Ovary (tissue), 9 donors: ENCODE measurements around the gene NHS. TPM values are rescaled to one million over a fixed set of nuclear protein-coding genes. Genes with fewer than 3 reads are reported as not detected.
A peak's percentile ranks its signal among the peaks of the same experiment; 100 is the strongest.

Source experiments
- DNase-seq, 5 donors: peaks; one replicate each; pipeline ENCODE4 v3.0.0-alpha.2; 2019 to 2020
- H3K27ac ChIP-seq, 2 donors: fragments of 200-600 bp; one replicate each; pipeline versions ENCODE4 v1.5.1 to v1.8.0; 2019 to 2022
- H3K27me3 ChIP-seq: fragments of 200-600 bp; one replicate; pipeline ENCODE4 v1.8.0; 2022
- H3K36me3 ChIP-seq: fragments of 200-600 bp; sonication (generic); one replicate; pipeline ENCODE4 v1.5.1; 2019
- H3K4me1 ChIP-seq: one replicate; pipeline ENCODE4 v1.8.1; 2013; ENCODE audit warnings: mild to moderate bottlenecking, moderate library complexity; ENCODE audit not compliant: insufficient read depth
- H3K4me3 ChIP-seq: fragments of 200-600 bp; sonication (generic); one replicate; pipeline ENCODE4 v1.5.1; 2017
- H3K9me3 ChIP-seq, 2 donors: fragments of 200-600 bp in 1 of 2; sonication (generic) in 1 of 2; one replicate each; pipeline versions ENCODE4 v1.5.1 to v1.8.1; 2013 to 2019; ENCODE audit warnings: mild to moderate bottlenecking in 1 of 2, moderate library complexity in 1 of 2
- EP300 ChIP-seq: sonication (generic); formaldehyde crosslinking; IDR thresholded peaks from one replicate; pipeline ENCODE4 v1.6.1; 2017; ENCODE audit warnings: antibody characterized with exemption
- POLR2A ChIP-seq: fragments of 450-650 bp; IDR thresholded peaks from one replicate; pipeline ENCODE4 v1.6.1; 2017; ENCODE audit warnings: antibody characterized with exemption, mild to moderate bottlenecking, moderate library complexity
- WGBS, 3 donors: extraction: QIAGEN DNeasy Blood & Tissue Kit in 1 of 3; methylation state at CpG; one replicate each; pipeline versions ENCODE4 v1.1.5 to v1.1.7; 2013 to 2017; 5-methylcytosine and 5-hydroxymethylcytosine counted together
- intact Hi-C, 4 donors: fragments of 100-400 bp; cut with DNase I; formaldehyde crosslinking; loops; one replicate each; pipeline versions ENCODE4 v1.11.0 to v1.15.1; 2022 to 2023
- polyA plus RNA-seq, 2 donors: library from polyadenylated mRNA; stranded (reverse); fragments of 200-250 nt in 1 of 2; fragments of 350-450 nt in 1 of 2; fragmentation: Illumina TruSeq in 1 of 2; extraction: RNeasy Lipid Tissue Mini Kit (QIAGEN cat#74804) in 1 of 2; gene quantifications; one replicate each; pipeline ENCODE4 v1.2.3, GENCODE V29; 2013 to 2014
- total RNA-seq, 7 donors: library from RNA; depleted of rRNA in 2 of 7; stranded (reverse); fragments of >200 nt in 2 of 7; fragmentation: NEBNext Ultra II Directional in 3 of 7; extraction: Animal tissue kit (Norgen Biotek cat#: 25700) in 3 of 7; gene quantifications; one replicate each; pipeline versions ENCODE4 v1.1.0 to v1.2.4, GENCODE V29; 2016 to 2023
- TF ChIP-seq, protein P1 (sequence below), 3 donors: fragments of 450-650 bp in 2 of 3; fragments of 200-600 bp in 1 of 3; IDR thresholded peaks; one replicate each; pipeline versions ENCODE4 v1.5.1 to v1.8.0; 2016 to 2022; ENCODE audit warnings: antibody characterized with exemption in 3 of 3, mild to moderate bottlenecking in 1 of 3
- donor health status: DM: no; HTN: no; CAD: no; lungs with moderate emphysema.
- donor health status: DM: no; HTN: no; CAD: no.
- donor health status: Bipolar disorder and iron deficiency.
- donor health status: DM: yes; HTN: yes; CAD: no.
- donor health status: DM: no; HTN: no; CAD: no.
- donor health status: DM: yes; HTN: yes; CAD: no.

The NHS gene
- total and polyA plus RNA-seq, 9 donors: 2.3 to 9.5 (median 6.7) TPM

GRCh38 chrX:17596546-17597205 lies 221.7 kb downstream of the NHS start:
- Histone ChIP-seq H3K27me3 (no peaks in the 10 kb centered on the region), H3K4me1 (peaks cover 7% of the 10 kb centered on the region), H3K4me3 (no peak overlapping the region), H3K9me3 (no peaks in the 10 kb centered on the region), H3K36me3 (no peaks in the 10 kb centered on the region), H3K27ac (no peak overlapping the region)
- WGBS, 3 donors: 72 to 79% (median 73%) methylated on average over 9 of the region's 9 CpGs
- intact Hi-C loops: loop anchor here in 1 of 4 donors (5.0 to 10.0 kb wide), 3 partner anchors 222 to 352 kb away; partner anchors contain the start of gene NHS
- TF ChIP-seq, protein P1, sequence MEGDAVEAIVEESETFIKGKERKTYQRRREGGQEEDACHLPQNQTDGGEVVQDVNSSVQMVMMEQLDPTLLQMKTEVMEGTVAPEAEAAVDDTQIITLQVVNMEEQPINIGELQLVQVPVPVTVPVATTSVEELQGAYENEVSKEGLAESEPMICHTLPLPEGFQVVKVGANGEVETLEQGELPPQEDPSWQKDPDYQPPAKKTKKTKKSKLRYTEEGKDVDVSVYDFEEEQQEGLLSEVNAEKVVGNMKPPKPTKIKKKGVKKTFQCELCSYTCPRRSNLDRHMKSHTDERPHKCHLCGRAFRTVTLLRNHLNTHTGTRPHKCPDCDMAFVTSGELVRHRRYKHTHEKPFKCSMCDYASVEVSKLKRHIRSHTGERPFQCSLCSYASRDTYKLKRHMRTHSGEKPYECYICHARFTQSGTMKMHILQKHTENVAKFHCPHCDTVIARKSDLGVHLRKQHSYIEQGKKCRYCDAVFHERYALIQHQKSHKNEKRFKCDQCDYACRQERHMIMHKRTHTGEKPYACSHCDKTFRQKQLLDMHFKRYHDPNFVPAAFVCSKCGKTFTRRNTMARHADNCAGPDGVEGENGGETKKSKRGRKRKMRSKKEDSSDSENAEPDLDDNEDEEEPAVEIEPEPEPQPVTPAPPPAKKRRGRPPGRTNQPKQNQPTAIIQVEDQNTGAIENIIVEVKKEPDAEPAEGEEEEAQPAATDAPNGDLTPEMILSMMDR (IDR thresholded peaks at IDR 0.05): no peak
- TF ChIP-seq EP300: no peak
- TF ChIP-seq POLR2A: no peak
- no peak for DNase-seq

- intact Hi-C loops: loop anchor here in 1 of 4 donors (5.0 to 10.0 kb wide), 3 partner anchors 223 to 353 kb away; partner anchors contain the start of gene NHS
- peak overlapping the region in 1 of 2 donors; percentile 43 for H3K27ac ChIP-seq
- no peaks in the 10 kb centered on the region for H3K9me3 ChIP-seq
- no peak for DNase-seq
- WGBS, 3 donors: 40 to 57% (median 42%) methylated on average over 7 of the region's 7 CpGs
- H3K4me3 ChIP-seq: no peak overlapping the region
- no peaks in the 10 kb centered on the region for H3K36me3 ChIP-seq
- TF ChIP-seq, protein P1 (IDR thresholded peaks at IDR 0.05): no peak
- TF ChIP-seq POLR2A (no peak), EP300 (no peak)
- H3K27me3 ChIP-seq: no peaks in the 10 kb centered on the region
- peaks cover 6% of the 10 kb centered on the region for H3K4me1 ChIP-seq
Measured at GRCh38 chrX:17597327-17597726, 222.3 kb downstream of the NHS start.

DNA sequence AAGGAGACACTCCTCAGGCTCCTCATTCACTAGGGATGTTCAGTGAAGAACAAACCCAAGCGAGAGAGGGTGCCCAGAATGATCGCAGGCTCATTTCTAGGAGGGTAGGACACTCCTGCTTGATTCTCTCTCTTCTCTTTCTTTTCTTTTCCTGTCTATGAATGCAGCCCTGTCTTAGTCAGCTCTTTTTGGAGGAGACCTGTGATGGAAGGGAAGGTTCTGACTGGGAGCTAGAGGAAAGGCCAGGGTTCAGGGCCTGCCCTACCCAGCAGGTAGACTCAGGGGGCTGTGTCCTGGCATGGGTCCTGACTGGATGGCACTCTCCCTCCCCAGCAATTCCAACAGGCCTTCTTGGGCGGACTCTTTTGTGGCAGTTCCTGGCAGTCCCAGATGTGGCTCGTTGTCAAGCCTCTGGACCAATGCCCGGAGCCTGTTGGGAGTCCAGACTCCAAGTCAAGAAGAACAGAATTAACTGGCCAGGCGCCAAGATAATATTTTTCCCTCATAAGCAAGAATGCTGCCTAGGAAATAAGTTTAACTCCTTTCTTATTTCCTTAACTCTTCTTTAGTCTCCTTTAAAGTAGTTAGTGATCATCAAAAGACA lies 222.9 kb downstream of the NHS start:
- Histone ChIP-seq H3K27me3 (no peaks in the 10 kb centered on the region), H3K9me3 (no peaks in the 10 kb centered on the region), H3K36me3 (no peaks in the 10 kb centered on the region), H3K27ac (peak overlapping the region in 1 of 2 donors; percentile 43), H3K4me3 (no peak overlapping the region), H3K4me1 (peaks cover 4% of the 10 kb centered on the region)
- DNase-seq: peak; percentile 69 to 87 (median 79)
- WGBS, 3 donors: 26 to 33% (median 27%) methylated on average over 6 of the region's 6 CpGs
- intact Hi-C loops: loop anchor here in 1 of 4 donors (5.0 to 10.0 kb wide), 3 partner anchors 223 to 353 kb away; partner anchors contain the start of gene NHS
- TF ChIP-seq POLR2A (no peak), EP300 (no peak)
- TF ChIP-seq, protein P1 (IDR thresholded peaks at IDR 0.05): no peak

- intact Hi-C loops: no loop called here
- 51 to 57% (median 52%) methylated on average over 6 of the region's 6 CpGs for WGBS, 3 donors
- TF ChIP-seq EP300 (no peak), POLR2A (no peak)
- TF ChIP-seq, protein P1 (IDR thresholded peaks at IDR 0.05): no peak
Measured at GRCh38 chrX:17601441-17602200, 226.6 kb downstream of the NHS start.

More at GRCh38 chrX:17601441-17602200, 226.6 kb downstream of the NHS start:
- H3K4me3 ChIP-seq: no peak overlapping the region
- H3K27ac ChIP-seq: no peak overlapping the region
- no peaks in the 10 kb centered on the region for H3K27me3 ChIP-seq
- no peak for DNase-seq
- no peaks in the 10 kb centered on the region for H3K9me3 ChIP-seq
- H3K36me3 ChIP-seq: no peaks in the 10 kb centered on the region
- peaks cover 4% of the 10 kb centered on the region for H3K4me1 ChIP-seq
